H1 (cell line): ENCODE measurements around the gene NPIPA5. TPM values are rescaled to one million over a fixed set of nuclear protein-coding genes. Genes with fewer than 3 reads are reported as not detected.

Source experiments
- CTCF ChIA-PET: fragments of 300-600 bp; sonication (Branson Sonifier 250); formaldehyde crosslinking; loops from one replicate; lab custom pipeline; 2021; ENCODE audit not compliant: partially characterized antibody; lab: Charles Lee
- POLR2A ChIA-PET: fragments of 300-600 bp; sonication (Branson Sonifier 250); formaldehyde crosslinking; loops from one replicate; lab custom pipeline; 2021; ENCODE audit warnings: inconsistent platforms; ENCODE audit not compliant: partially characterized antibody; lab: Charles Lee
- DNase-seq, 2 experiments: peaks; one replicate each; pipeline versions ENCODE4 v3.0.0 to v3.0.0-alpha.2; 2010 to 2022; ENCODE audit warnings: low spot score in 2 of 2, low read depth in 1 of 2, mixed read lengths in 1 of 2
- FAIRE-seq: peaks from 2 replicates; lab custom pipeline; 2011; peaks lifted over from hg19 to GRCh38; lab: Jason Lieb, UNC
- H2AFZ ChIP-seq: 2 replicates; pipeline ENCODE4 v1.8.1; 2012; ENCODE audit warnings: low read length, inconsistent platforms
- H2AK5ac ChIP-seq: 2 replicates; pipeline ENCODE4 v1.6.1; 2013; ENCODE audit warnings: low read depth, low read length
- H2BK120ac ChIP-seq: replicated peaks from 2 replicates; pipeline ENCODE3; 2013; ENCODE audit warnings: low read depth, low read length, inconsistent platforms
- H2BK12ac ChIP-seq: 2 replicates; pipeline ENCODE4 v1.6.1; 2013; ENCODE audit warnings: low read depth, low read length
- H2BK15ac ChIP-seq: 2 replicates; pipeline ENCODE4 v1.6.1; 2013; ENCODE audit warnings: low read length
- H2BK20ac ChIP-seq: 2 replicates; pipeline ENCODE4 v1.6.1; 2013; ENCODE audit warnings: low read length
- H2BK5ac ChIP-seq: 2 replicates; pipeline ENCODE4 v1.6.1; 2013; ENCODE audit warnings: low read depth, low read length
- H3K14ac ChIP-seq: 2 replicates; pipeline ENCODE4 v1.6.1; 2013; ENCODE audit warnings: inconsistent platforms; ENCODE audit not compliant: insufficient read length
- H3K18ac ChIP-seq: 2 replicates; pipeline ENCODE4 v1.6.1; 2013; ENCODE audit warnings: low read length; ENCODE audit errors: extremely low read depth
- H3K23ac ChIP-seq: 2 replicates; pipeline ENCODE4 v1.6.1; 2013; ENCODE audit warnings: inconsistent platforms; ENCODE audit not compliant: insufficient read length
- H3K23me2 ChIP-seq: 2 replicates; pipeline ENCODE4 v1.6.1; 2013; ENCODE audit warnings: low read depth, low read length
- H3K27ac ChIP-seq: 2 replicates; pipeline ENCODE4 v1.6.1; 2011; ENCODE audit warnings: low read depth, low read length, inconsistent platforms
- H3K27me3 ChIP-seq, 4 experiments: replicated peaks in 1 of 4; 1 replicate in 1 of 4; 2 replicates in 3 of 4; pipeline versions ENCODE4 v1.6.1 to v1.8.1; 2011 to 2013; ENCODE audit warnings: low read length in 3 of 4, mild to moderate bottlenecking in 3 of 4, inconsistent platforms in 2 of 4, mixed read lengths in 2 of 4, moderate library complexity in 1 of 4; ENCODE audit not compliant: control insufficient read depth in 3 of 4, insufficient read depth in 3 of 4; ENCODE audit errors: extremely low read depth in 1 of 4
- H3K36me3 ChIP-seq, 4 experiments: 2 replicates each; pipeline versions ENCODE4 v1.6.1 to v1.8.1; 2011 to 2013; ENCODE audit warnings: mild to moderate bottlenecking in 4 of 4, low read length in 3 of 4, moderate library complexity in 2 of 4, control low read depth in 1 of 4, inconsistent platforms in 1 of 4; ENCODE audit not compliant: insufficient read depth in 4 of 4, control insufficient read depth in 2 of 4
- H3K4ac ChIP-seq: replicated peaks from 2 replicates; pipeline ENCODE3; 2013; ENCODE audit warnings: low read length, low read depth, mixed read lengths, inconsistent platforms; ENCODE audit not compliant: insufficient read length
- H3K4me1 ChIP-seq, 4 experiments: replicated peaks in 1 of 4; 1 replicate in 1 of 4; 2 replicates in 3 of 4; pipeline versions ENCODE4 v1.6.1 to v1.8.1; 2011 to 2013; ENCODE audit warnings: low read length in 3 of 4, inconsistent platforms in 2 of 4, mixed read lengths in 1 of 4; ENCODE audit not compliant: insufficient read depth in 4 of 4, control insufficient read depth in 3 of 4
- H3K4me2 ChIP-seq, 2 experiments: 2 replicates each; pipeline versions ENCODE4 v1.6.1 to v1.8.1; 2011 to 2013; ENCODE audit warnings: low read depth in 2 of 2, low read length in 2 of 2, control low read depth in 1 of 2, inconsistent platforms in 1 of 2, mild to moderate bottlenecking in 1 of 2; ENCODE audit not compliant: insufficient read depth in 1 of 2
- H3K4me3 ChIP-seq, 4 experiments: fragments of 200-600, 300-600 bp in 1 of 4; sonication (generic), shearing (Covaris generic), sonication (Bioruptor Twin) in 1 of 4; 2 replicates each; pipeline versions ENCODE4 v1.5.1 to v1.8.1; 2011 to 2016; ENCODE audit warnings: low read length in 4 of 4, low read depth in 3 of 4, control low read depth in 2 of 4, inconsistent platforms in 2 of 4, mild to moderate bottlenecking in 2 of 4, mixed read lengths in 1 of 4, moderate library complexity in 1 of 4; ENCODE audit not compliant: insufficient read depth in 2 of 4; ENCODE audit errors: extremely low read depth in 1 of 4
- H3K56ac ChIP-seq: replicated peaks from 2 replicates; pipeline ENCODE3; 2013; ENCODE audit warnings: low read depth, mild to moderate bottlenecking, mixed read lengths, low read length, inconsistent platforms; ENCODE audit not compliant: insufficient read length
- H3K79me1 ChIP-seq: 2 replicates; pipeline ENCODE4 v1.6.1; 2013; ENCODE audit warnings: low read depth, low read length, control low read depth
- H3K79me2 ChIP-seq, 2 experiments: 2 replicates each; pipeline versions ENCODE4 v1.6.1 to v1.8.1; 2012 to 2013; ENCODE audit warnings: low read length in 2 of 2, mild to moderate bottlenecking in 2 of 2, inconsistent platforms in 1 of 2; ENCODE audit not compliant: insufficient read depth in 2 of 2, control insufficient read depth in 1 of 2
- H3K9ac ChIP-seq, 4 experiments: replicated peaks in 1 of 4; 1 replicate in 1 of 4; 2 replicates in 3 of 4; pipeline versions ENCODE4 v1.6.1 to v1.8.1; 2011 to 2013; ENCODE audit warnings: low read depth in 3 of 4, low read length in 3 of 4, control low read depth in 2 of 4, mild to moderate bottlenecking in 2 of 4, moderate library complexity in 2 of 4, inconsistent platforms in 1 of 4; ENCODE audit errors: extremely low read depth in 1 of 4
- H3K9me3 ChIP-seq, 2 experiments: 2 replicates each; pipeline versions ENCODE4 v1.6.1 to v1.8.1; 2012 to 2013; ENCODE audit warnings: mild to moderate bottlenecking in 2 of 2, moderate library complexity in 2 of 2, control low read depth in 1 of 2, inconsistent platforms in 1 of 2, low read depth in 1 of 2, low read length in 1 of 2, mixed read lengths in 1 of 2; ENCODE audit not compliant: insufficient read depth in 2 of 2
- H4K20me1 ChIP-seq, 2 experiments: replicated peaks in 1 of 2; 2 replicates each; pipeline versions ENCODE3 to v1.8.1; 2011 to 2013; ENCODE audit warnings: inconsistent platforms in 2 of 2, low read length in 2 of 2, mild to moderate bottlenecking in 1 of 2; ENCODE audit not compliant: insufficient read depth in 2 of 2, control insufficient read depth in 1 of 2
- H4K5ac ChIP-seq: 2 replicates; pipeline ENCODE4 v1.6.1; 2013; ENCODE audit warnings: low read length, low read depth, mixed read lengths, inconsistent platforms; ENCODE audit not compliant: insufficient read length
- H4K8ac ChIP-seq: 2 replicates; pipeline ENCODE4 v1.8.0; 2013; ENCODE audit warnings: mild to moderate bottlenecking, moderate library complexity, low read length, inconsistent platforms; ENCODE audit not compliant: insufficient read depth; ENCODE audit errors: extremely low read depth
- H4K91ac ChIP-seq: replicated peaks from 2 replicates; pipeline ENCODE3; 2013; ENCODE audit warnings: low read length, mixed read lengths, inconsistent platforms; ENCODE audit not compliant: insufficient read length
- BACH1 ChIP-seq: IDR thresholded peaks from 2 replicates; pipeline ENCODE4 v1.6.1; 2012; ENCODE audit warnings: low read length, improper control_type of control experiment
- CBX5 ChIP-seq: fragments of 300-800, 300-1000 bp; sonication (generic); IDR thresholded peaks from 2 replicates; pipeline ENCODE4 v1.7.1; 2016; ENCODE audit warnings: antibody characterized with exemption, low read length, low read depth
- CEBPB ChIP-seq: IDR thresholded peaks from 2 replicates; pipeline ENCODE4 v1.6.1; 2012; ENCODE audit warnings: low read depth, low read length
- CREB1 ChIP-seq: IDR thresholded peaks from 2 replicates; pipeline ENCODE4 v1.6.1; 2012; ENCODE audit warnings: inconsistent platforms
- GTF2F1 ChIP-seq: IDR thresholded peaks from 2 replicates; pipeline ENCODE4 v1.6.1; 2012; ENCODE audit warnings: low read depth, low read length, improper control_type of control experiment, borderline replicate concordance
- NANOG ChIP-seq: IDR thresholded peaks from 2 replicates; pipeline ENCODE4 v1.6.1; 2011; ENCODE audit warnings: low read length, low read depth, mild to moderate bottlenecking, inconsistent platforms; ENCODE audit not compliant: insufficient read depth, poor library complexity, severe bottlenecking
- RFX5 ChIP-seq: IDR thresholded peaks from 2 replicates; pipeline ENCODE4 v1.6.1; 2011; ENCODE audit warnings: low read depth, low read length, improper control_type of control experiment, borderline replicate concordance
- RNF2 ChIP-seq: fragments of 200-900, 300-1000 bp; sonication (generic); IDR thresholded peaks from 2 replicates; pipeline ENCODE4 v1.7.1; 2016; ENCODE audit warnings: borderline replicate concordance, low read depth, mild to moderate bottlenecking, antibody characterized with exemption, low read length; ENCODE audit not compliant: poor library complexity, severe bottlenecking; ENCODE audit errors: missing control alignments
- SIN3A ChIP-seq, 2 experiments: IDR thresholded peaks in 1 of 2; conservative IDR thresholded peaks in 1 of 2; 2 replicates each; pipeline ENCODE4 v1.6.1; 2011 to 2012; ENCODE audit warnings: low read length in 2 of 2, improper control_type of control experiment in 1 of 2, low read depth in 1 of 2, mild to moderate bottlenecking in 1 of 2
- SIRT6 ChIP-seq: IDR thresholded peaks from one replicate; pipeline ENCODE4 v1.7.1; 2012; ENCODE audit warnings: low read length, inconsistent platforms
- SUZ12 ChIP-seq: fragments of 200-600 bp; sonication (generic); IDR thresholded peaks from 2 replicates; pipeline ENCODE4 v1.6.1; 2012; ENCODE audit warnings: mild to moderate bottlenecking, inconsistent platforms, low read length, moderate library complexity, mixed read lengths
- WGBS, 2 experiments: shearing (Covaris generic) in 1 of 2; methylation state at CpG; one replicate each; pipeline versions ENCODE4 v1.1.6 to v1.1.7; 2013 to 2015; ENCODE audit warnings: low lambda C conversion rate in 2 of 2, mixed read lengths in 2 of 2, inconsistent platforms in 1 of 2, low coverage in 1 of 2, missing lambda C conversion rate in 1 of 2; ENCODE audit not compliant: insufficient replicate concordance in 2 of 2, insufficient coverage in 1 of 2, insufficient read length in 1 of 2; ENCODE audit errors: extremely low coverage in 1 of 2, missing lambda C conversion rate in 1 of 2; 5-methylcytosine and 5-hydroxymethylcytosine counted together
- polyA plus RNA-seq, 7 experiments: library from polyadenylated mRNA; depleted of rRNA in 3 of 7; stranded (reverse) in 5 of 7; unstranded in 2 of 7; fragments of >200 nt in 5 of 7; fragments of 200-250 nt in 2 of 7; gene quantifications; 1 replicate in 5 of 7; 2 replicates in 1 of 7; 4 replicates in 1 of 7; pipeline versions ENCODE4 v1.2.1 to v1.2.3, GENCODE V29; 2011 to 2013; ENCODE audit warnings: missing spikeins in 2 of 7, mixed read lengths in 2 of 7
- total RNA-seq: library from RNA; stranded (reverse); fragmentation: NEBNext Ultra II Directional; extraction: Animal tissue kit (Norgen Biotek cat#: 25700); gene quantifications from 2 replicates; pipeline ENCODE4 v1.2.1, GENCODE V29; 2021
- TF ChIP-seq, protein P1 (sequence below), 3 experiments: IDR thresholded peaks; 1 replicate in 2 of 3; 2 replicates in 1 of 3; pipeline versions ENCODE4 v1.5.1 to v1.6.1; 2011; ENCODE audit warnings: low read length in 3 of 3, mild to moderate bottlenecking in 3 of 3, inconsistent platforms in 2 of 3, low read depth in 1 of 3, moderate library complexity in 1 of 3; ENCODE audit not compliant: insufficient read depth in 1 of 3; ENCODE audit errors: control extremely low read depth in 1 of 3

NPIPA5 gene
- total and polyA plus RNA-seq, 2 of the 8 experiments (the other 6 are each of a cell fraction or from before 2014, with no cell fraction given), result 0.61 to 4.1 TPM

DNA sequence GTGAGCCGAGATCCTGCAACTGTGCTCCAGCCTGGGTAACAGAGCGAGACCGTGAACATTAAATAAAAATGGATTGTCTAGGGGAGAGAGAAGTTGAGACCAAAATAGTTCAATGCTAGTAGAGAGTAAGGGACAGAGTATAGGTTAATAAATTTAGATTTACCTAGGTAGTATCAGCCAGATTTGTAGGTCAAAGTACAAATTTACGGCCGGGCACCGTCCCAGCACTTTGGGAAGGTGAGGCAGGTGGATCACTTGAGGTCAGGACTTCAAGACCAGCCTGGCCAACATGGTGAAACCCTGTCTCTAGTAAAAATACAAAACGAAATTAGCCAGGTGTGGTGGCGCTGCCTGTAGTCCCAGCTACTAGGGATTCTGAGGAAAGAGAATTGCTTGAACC, 44.1 kb upstream of the NPIPA5 start:
- Histone ChIP-seq H4K91ac (no peak overlapping the region), H3K9ac (no peak overlapping the region), H3K23me2 (no peaks in the 10 kb centered on the region), H2BK20ac (no peak overlapping the region), H3K36me3 (no peaks in the 10 kb centered on the region), H3K27ac (no peak overlapping the region), H3K9me3 (no peaks in the 10 kb centered on the region), H4K20me1 (no peaks in the 10 kb centered on the region), H2BK120ac (no peak overlapping the region), H3K14ac (no peak overlapping the region), H2AFZ (no peak overlapping the region), H3K18ac (no peak overlapping the region), H2BK12ac (no peak overlapping the region), H3K4ac (no peak overlapping the region), H3K4me3 (no peak overlapping the region), H3K4me2 (no peak overlapping the region), H3K56ac (no peak overlapping the region), H3K27me3 (no peaks in the 10 kb centered on the region), H2BK5ac (no peak overlapping the region), H4K8ac (no peak overlapping the region), H3K79me1 (no peaks in the 10 kb centered on the region), H3K4me1 (no peaks in the 10 kb centered on the region), H2AK5ac (no peak overlapping the region), H2BK15ac (no peak overlapping the region), H4K5ac (no peak overlapping the region), H3K79me2 (no peaks in the 10 kb centered on the region), H3K23ac (no peak overlapping the region)
- FAIRE-seq (no peak), DNase-seq (no peak)
- TF ChIP-seq NANOG, result no peak
- TF ChIP-seq SIN3A (conservative IDR thresholded peaks at IDR 0.05 in 1 of 2, IDR thresholded peaks at IDR 0.05 in 1 of 2; ENCODE audit: low read depth in 1 of 2, low read length in 2 of 2), result no peak
- no peak for TF ChIP-seq SIRT6
- no peak for TF ChIP-seq SUZ12
- TF ChIP-seq, protein P1, sequence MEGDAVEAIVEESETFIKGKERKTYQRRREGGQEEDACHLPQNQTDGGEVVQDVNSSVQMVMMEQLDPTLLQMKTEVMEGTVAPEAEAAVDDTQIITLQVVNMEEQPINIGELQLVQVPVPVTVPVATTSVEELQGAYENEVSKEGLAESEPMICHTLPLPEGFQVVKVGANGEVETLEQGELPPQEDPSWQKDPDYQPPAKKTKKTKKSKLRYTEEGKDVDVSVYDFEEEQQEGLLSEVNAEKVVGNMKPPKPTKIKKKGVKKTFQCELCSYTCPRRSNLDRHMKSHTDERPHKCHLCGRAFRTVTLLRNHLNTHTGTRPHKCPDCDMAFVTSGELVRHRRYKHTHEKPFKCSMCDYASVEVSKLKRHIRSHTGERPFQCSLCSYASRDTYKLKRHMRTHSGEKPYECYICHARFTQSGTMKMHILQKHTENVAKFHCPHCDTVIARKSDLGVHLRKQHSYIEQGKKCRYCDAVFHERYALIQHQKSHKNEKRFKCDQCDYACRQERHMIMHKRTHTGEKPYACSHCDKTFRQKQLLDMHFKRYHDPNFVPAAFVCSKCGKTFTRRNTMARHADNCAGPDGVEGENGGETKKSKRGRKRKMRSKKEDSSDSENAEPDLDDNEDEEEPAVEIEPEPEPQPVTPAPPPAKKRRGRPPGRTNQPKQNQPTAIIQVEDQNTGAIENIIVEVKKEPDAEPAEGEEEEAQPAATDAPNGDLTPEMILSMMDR (IDR thresholded peaks at IDR 0.05; ENCODE audit: control extremely low read depth in 1 of 3, insufficient read depth in 1 of 3, low read depth in 1 of 3, low read length in 3 of 3), result no peak
- no peak for TF ChIP-seq CREB1
- TF ChIP-seq RNF2, result no peak
- no peak for TF ChIP-seq RFX5
- TF ChIP-seq CEBPB, result no peak
- no peak for TF ChIP-seq CBX5
- no peak for TF ChIP-seq GTF2F1
- no peak for TF ChIP-seq BACH1
- CTCF ChIA-PET, result no interaction called here
- WGBS, 2 experiments, result 83% methylated on average over 8 of the region's 8 CpGs; no CpG with 5 or more reads in 1 of the 2 experiments
- POLR2A ChIA-PET, result no interaction called here
